ENCODE measurements around the gene CANX.
"Not testable (repeated sequence)": the region's sequence is repeated elsewhere in the genome, so short reads cannot be mapped to it uniquely, and the experiment has no call there.

Gene CANX

GRCh38 chr5:179698935-179699615 is at the start of gene CANX:
Gene CANX, plus strand, starts transcription at chr5:179698967. Its CDS starts 6,715 bp downstream, at chr5:179705682.
- DNase-seq (ENCODE audit: low read depth, low spot score), result no peak
- ChIA-PET POLR2A (interaction anchor here (0.6 kb wide), 1 partner anchor 39 kb away, joined by 4 read pairs; no protein-coding TSS in a partner anchor), CTCF (interaction anchor here (1.4 to 1.6 kb wide), 2 partner anchors 10 to 66 kb away, joined by 3 read pairs; no protein-coding TSS in a partner anchor)
- peak within 1 kb of the TSS; percentile 92 for H3K4me3 ChIP-seq (ENCODE audit: low read depth, low read length)
- no peak for TF ChIP-seq CTCF (IDR thresholded peaks at IDR 0.05; ENCODE audit: insufficient read depth, low read length, missing control alignments)

- DNase-seq (ENCODE audit: low read depth, low spot score); H3K4me3 ChIP-seq (ENCODE audit: low read depth, low read length); POLR2A ChIA-PET; CTCF ChIA-PET: not testable (repeated sequence)
Observed at GRCh38 chr5:179649166-179649703, 49.5 kb upstream of the CANX start.

GRCh38 chr5:179650245-179650644 is 48.5 kb upstream of the CANX start:
- CTCF ChIA-PET; DNase-seq (ENCODE audit: low read depth, low spot score); POLR2A ChIA-PET; H3K4me3 ChIP-seq (ENCODE audit: low read depth, low read length): not testable (repeated sequence)

GRCh38 chr5:179653135-179653534 is 45.6 kb upstream of the CANX start:
- POLR2A ChIA-PET; DNase-seq (ENCODE audit: low read depth, low spot score); H3K4me3 ChIP-seq (ENCODE audit: low read depth, low read length); CTCF ChIA-PET: not testable (repeated sequence)

GRCh38 chr5:179657302-179658178 is 41.2 kb upstream of the CANX start:
- DNase-seq (ENCODE audit: low read depth, low spot score); POLR2A ChIA-PET; H3K4me3 ChIP-seq (ENCODE audit: low read depth, low read length); CTCF ChIA-PET: not testable (repeated sequence)

- CTCF ChIA-PET, result interaction anchor here (0.6 kb wide), 1 partner anchor 20 kb away, joined by 3 read pairs; no protein-coding TSS in a partner anchor
- peak overlapping the region; percentile 62 for H3K4me3 ChIP-seq (ENCODE audit: low read depth, low read length)
- DNase-seq (ENCODE audit: low read depth, low spot score); POLR2A ChIA-PET: not testable (repeated sequence)
Observed at GRCh38 chr5:179658179-179658856, 40.4 kb upstream of the CANX start.

GRCh38 chr5:179661647-179662046 is 37.1 kb upstream of the CANX start:
- CTCF ChIA-PET, result interaction anchor here (3.1 kb wide), 1 partner anchor 23 kb away, joined by 13 read pairs; no protein-coding TSS in a partner anchor
- POLR2A ChIA-PET; DNase-seq (ENCODE audit: low read depth, low spot score); H3K4me3 ChIP-seq (ENCODE audit: low read depth, low read length): not testable (repeated sequence)

- H3K4me3 ChIP-seq (ENCODE audit: low read depth, low read length), result no peak overlapping the region
- CTCF ChIA-PET, result interaction anchor here (0.9 to 3.1 kb wide), 4 partner anchors 8 to 60 kb away, joined by 3 to 17 read pairs (median 4); partner anchors contain the start of gene CBY3
- no peak for DNase-seq (ENCODE audit: low read depth, low spot score)
- POLR2A ChIA-PET, result interaction anchor here (1.4 kb wide), 1 partner anchor 45 kb away, joined by 5 read pairs; the partner anchor contains the start of gene HNRNPH1
- peak; percentile 78 for TF ChIP-seq CTCF (IDR thresholded peaks at IDR 0.05; ENCODE audit: insufficient read depth, low read length, missing control alignments)
Observed at GRCh38 chr5:179668391-179668790, 30.4 kb upstream of the CANX start.

Data from AG04449 (cell line).